OCI-LY7 (cell line): ENCODE results near the gene PLCXD1. TPM values are rescaled to one million over a fixed set of nuclear protein-coding genes. Genes with fewer than 3 reads are reported as not detected.

Experiments
- BruUV-seq: library from RNA; stranded (reverse); fragments of 400-500 nt; replicated peaks from 2 replicates; lab custom pipeline; 2021; lab: Mats Ljungman, UMichigan
- CTCF ChIA-PET: fragments of 300-600 bp; sonication (Branson Sonifier 250); formaldehyde crosslinking; loops from one replicate; lab custom pipeline; 2022; ENCODE audit warnings: antibody characterized with exemption; ENCODE audit not compliant: unreplicated experiment; lab: Charles Lee
- POLR2A ChIA-PET: fragments of 300-600 bp; sonication (Branson Sonifier 250); formaldehyde crosslinking; loops from one replicate; lab custom pipeline; 2022; ENCODE audit warnings: antibody characterized with exemption; lab: Charles Lee
- DNase-seq: peaks from one replicate; pipeline ENCODE4 v3.0.0-alpha.2; 2015; ENCODE audit warnings: low spot score
- H2AFZ ChIP-seq: fragments of 200-600 bp; sonication (generic), shearing (Covaris generic); 2 replicates; pipeline ENCODE4 v1.6.1; 2014; ENCODE audit warnings: mild to moderate bottlenecking, antibody characterized with exemption, low read length, moderate library complexity
- H3K27ac ChIP-seq: fragments of 200-600 bp; sonication (generic); 2 replicates; pipeline ENCODE4 v1.5.1; 2014; ENCODE audit warnings: mixed run types, low read depth, mild to moderate bottlenecking, moderate library complexity, low read length, inconsistent platforms; ENCODE audit not compliant: poor library complexity, severe bottlenecking
- H3K36me3 ChIP-seq: fragments of 200-600 bp; sonication (generic); 2 replicates; pipeline ENCODE4 v1.6.1; 2014; ENCODE audit warnings: mild to moderate bottlenecking, antibody characterized with exemption, low read length, moderate library complexity, mixed read lengths; ENCODE audit not compliant: insufficient read depth
- H3K4me1 ChIP-seq: fragments of 200-600 bp; sonication (generic); 2 replicates; pipeline ENCODE4 v1.5.1; 2014; ENCODE audit warnings: mild to moderate bottlenecking, low read length; ENCODE audit not compliant: insufficient read depth, poor library complexity, severe bottlenecking
- H3K4me2 ChIP-seq: fragments of 200-600 bp; sonication (generic); 2 replicates; pipeline ENCODE4 v1.6.1; 2014; ENCODE audit warnings: mild to moderate bottlenecking, low read length
- H3K4me3 ChIP-seq: fragments of 200-600 bp; sonication (generic); 2 replicates; pipeline ENCODE4 v1.5.1; 2014; ENCODE audit warnings: mild to moderate bottlenecking, low read depth, low read length; ENCODE audit not compliant: poor library complexity, severe bottlenecking
- H3K79me2 ChIP-seq: fragments of 200-600 bp; sonication (generic); 2 replicates; pipeline ENCODE4 v1.6.1; 2016; ENCODE audit warnings: low read depth, mild to moderate bottlenecking, low read length, moderate library complexity, mixed read lengths; ENCODE audit not compliant: insufficient read depth
- H3K9me2 ChIP-seq: fragments of 200-600 bp; sonication (generic); 2 replicates; pipeline ENCODE4 v1.6.1; 2016; ENCODE audit warnings: mild to moderate bottlenecking, low read length, mixed read lengths; ENCODE audit not compliant: insufficient read depth
- H3K9me3 ChIP-seq: fragments of 200-600 bp; sonication (generic); 2 replicates; pipeline ENCODE4 v1.6.1; 2014; ENCODE audit warnings: mild to moderate bottlenecking, mixed run types, low read length, mixed read lengths
- H4K20me1 ChIP-seq: fragments of 200-600 bp; sonication (generic); 2 replicates; pipeline ENCODE4 v1.6.1; 2014; ENCODE audit warnings: mild to moderate bottlenecking, antibody characterized with exemption, low read length, moderate library complexity, mixed read lengths; ENCODE audit not compliant: insufficient read depth
- EZH2phosphoT487 ChIP-seq: fragments of 200-600 bp; sonication (generic); IDR thresholded peaks from 2 replicates; pipeline ENCODE4 v1.6.1; 2018; ENCODE audit warnings: low read depth, borderline replicate concordance, mild to moderate bottlenecking, mixed run types, antibody characterized with exemption, low read length, moderate library complexity, mixed read lengths
- intact Hi-C: fragments of 100-400 bp; cut with micrococcal nuclease; formaldehyde crosslinking; loops from one replicate; pipeline ENCODE4 v1.10.0; 2022; ENCODE audit not compliant: unreplicated experiment
- total RNA-seq, 2 experiments: library from RNA; depleted of rRNA in 1 of 2; stranded (reverse); fragments of >200 nt in 1 of 2; shearing (Covaris generic) in 1 of 2; gene quantifications; 2 replicates each; pipeline ENCODE4 v1.2.3, GENCODE V29; 2014 to 2022
- TF ChIP-seq, protein P1 (sequence below): fragments of 200-600 bp; sonication (generic); conservative IDR thresholded peaks from 2 replicates; pipeline ENCODE4 v1.5.1; 2014; ENCODE audit warnings: mild to moderate bottlenecking, antibody characterized with exemption, low read length, moderate library complexity, mixed read lengths

The PLCXD1 gene
- total RNA-seq, 2 experiments from 2014 or later: 86.0 to 133 TPM

DNA sequence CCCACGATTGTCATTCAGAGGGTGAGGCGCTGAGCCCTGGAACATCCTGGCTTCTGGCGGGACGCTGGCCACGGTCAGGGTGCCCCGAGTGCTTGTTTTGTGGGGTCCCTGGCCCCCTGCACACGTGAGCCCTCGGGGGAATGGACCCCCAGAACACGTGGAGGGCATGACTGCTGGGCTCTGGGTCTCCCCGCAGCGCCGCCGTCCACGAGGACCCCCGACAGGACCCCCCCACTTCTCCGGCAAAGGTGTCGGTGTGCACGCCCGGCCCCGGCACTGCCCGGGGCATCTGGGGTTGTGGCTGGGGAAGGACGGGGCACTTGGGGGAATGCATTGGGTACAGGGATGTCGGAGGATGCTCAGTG lies 51.3 kb downstream of the PLCXD1 start:
- ChIA-PET CTCF (no interaction called here), POLR2A (no interaction called here)
- H4K20me1 ChIP-seq: no peaks in the 10 kb centered on the region
- H3K4me1 ChIP-seq: no peaks in the 10 kb centered on the region
- BruUV-seq: no TSS peak
- intact Hi-C loops: no loop called here
- TF ChIP-seq EZH2phosphoT487: no peak
- TF ChIP-seq, protein P1, sequence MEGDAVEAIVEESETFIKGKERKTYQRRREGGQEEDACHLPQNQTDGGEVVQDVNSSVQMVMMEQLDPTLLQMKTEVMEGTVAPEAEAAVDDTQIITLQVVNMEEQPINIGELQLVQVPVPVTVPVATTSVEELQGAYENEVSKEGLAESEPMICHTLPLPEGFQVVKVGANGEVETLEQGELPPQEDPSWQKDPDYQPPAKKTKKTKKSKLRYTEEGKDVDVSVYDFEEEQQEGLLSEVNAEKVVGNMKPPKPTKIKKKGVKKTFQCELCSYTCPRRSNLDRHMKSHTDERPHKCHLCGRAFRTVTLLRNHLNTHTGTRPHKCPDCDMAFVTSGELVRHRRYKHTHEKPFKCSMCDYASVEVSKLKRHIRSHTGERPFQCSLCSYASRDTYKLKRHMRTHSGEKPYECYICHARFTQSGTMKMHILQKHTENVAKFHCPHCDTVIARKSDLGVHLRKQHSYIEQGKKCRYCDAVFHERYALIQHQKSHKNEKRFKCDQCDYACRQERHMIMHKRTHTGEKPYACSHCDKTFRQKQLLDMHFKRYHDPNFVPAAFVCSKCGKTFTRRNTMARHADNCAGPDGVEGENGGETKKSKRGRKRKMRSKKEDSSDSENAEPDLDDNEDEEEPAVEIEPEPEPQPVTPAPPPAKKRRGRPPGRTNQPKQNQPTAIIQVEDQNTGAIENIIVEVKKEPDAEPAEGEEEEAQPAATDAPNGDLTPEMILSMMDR: no peak
- no peak overlapping the region for H3K4me3 ChIP-seq
- no peak overlapping the region for H2AFZ ChIP-seq
- DNase-seq: no peak
- no peaks in the 10 kb centered on the region for H3K9me3 ChIP-seq
- H3K4me2 ChIP-seq: no peak overlapping the region
- no peaks in the 10 kb centered on the region for H3K9me2 ChIP-seq
- H3K27ac ChIP-seq: no peak overlapping the region
- no peaks in the 10 kb centered on the region for H3K79me2 ChIP-seq
- peaks cover 51% of the 10 kb centered on the region for H3K36me3 ChIP-seq

DNA sequence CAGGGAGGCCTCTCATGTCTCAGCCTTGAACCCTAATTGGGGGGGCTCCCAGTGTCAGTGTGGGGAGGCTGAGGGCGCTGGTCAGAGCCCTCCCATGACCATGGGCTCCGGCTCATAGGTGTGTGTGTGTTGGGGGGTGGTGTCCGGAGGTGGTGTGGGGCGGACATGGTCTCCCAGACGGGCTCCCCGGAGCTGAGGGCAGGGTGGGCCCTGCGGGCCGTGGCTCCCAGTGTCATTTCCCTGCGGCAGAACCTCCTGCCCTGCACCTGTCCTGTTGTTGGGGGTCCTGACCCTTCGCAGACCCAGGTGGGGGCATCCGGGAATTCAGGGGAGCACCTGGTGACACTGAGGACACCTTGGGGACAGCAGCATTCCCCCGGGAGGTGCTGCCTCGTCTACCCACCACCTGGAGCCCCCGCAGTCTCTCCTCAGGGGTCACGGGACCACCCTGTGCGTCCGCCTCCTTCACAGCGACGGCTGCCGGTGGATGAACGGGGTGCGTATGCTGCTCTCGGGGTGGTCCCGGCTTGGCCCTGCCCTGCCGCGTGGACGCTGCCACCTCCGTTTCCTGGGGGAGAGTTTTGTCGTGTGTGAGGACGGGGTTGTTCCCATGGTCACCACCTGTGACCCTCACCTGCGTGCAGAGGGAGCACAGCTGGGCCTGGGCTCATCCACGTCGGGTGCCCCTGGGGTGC lies 51.9 kb downstream of the PLCXD1 start:
- BruUV-seq: no TSS peak

More for the DNA sequence above, 51.9 kb downstream of the PLCXD1 start:
- Histone ChIP-seq H3K9me2 (no peaks in the 10 kb centered on the region), H3K27ac (no peak overlapping the region), H2AFZ (no peak overlapping the region), H3K4me2 (no peak overlapping the region), H3K4me3 (no peak overlapping the region), H3K36me3 (peaks cover 57% of the 10 kb centered on the region), H3K9me3 (no peaks in the 10 kb centered on the region), H3K79me2 (no peaks in the 10 kb centered on the region), H3K4me1 (no peaks in the 10 kb centered on the region), H4K20me1 (no peaks in the 10 kb centered on the region)
- intact Hi-C loops: no loop called here
- CTCF ChIA-PET: no interaction called here
- POLR2A ChIA-PET: no interaction called here
- TF ChIP-seq, protein P1: no peak
- no peak for TF ChIP-seq EZH2phosphoT487
- DNase-seq: no peak
